Mononuclear cell (primary cell): ENCODE measurements around the gene ME3. TPM values are rescaled to one million over a fixed set of nuclear protein-coding genes. Genes with fewer than 3 reads are reported as not detected.
"Not testable (repeated sequence)": the region's sequence is repeated elsewhere in the genome, so short reads cannot be mapped to it uniquely, and the experiment has no call there.

Experiments used
- H3K27me3 ChIP-seq: 2 replicates; pipeline ENCODE4 v1.6.0; 2011; ENCODE audit warnings: low read length, control low read depth; ENCODE audit not compliant: insufficient read depth
- H3K4me1 ChIP-seq: 2 replicates; pipeline ENCODE4 v1.5.1; 2011; ENCODE audit warnings: mild to moderate bottlenecking, low read length, control low read depth; ENCODE audit not compliant: insufficient read depth
- H3K4me3 ChIP-seq: 2 replicates; pipeline ENCODE4 v1.5.1; 2011; ENCODE audit warnings: mild to moderate bottlenecking, low read length, moderate library complexity
- H3K9me3 ChIP-seq: 2 replicates; pipeline ENCODE4 v1.5.1; 2011; ENCODE audit warnings: low read depth, mild to moderate bottlenecking, control low read depth, low read length
- total RNA-seq: library from RNA; depleted of rRNA; stranded (reverse); fragments of >200 nt; gene quantifications from one replicate; pipeline ENCODE4 v1.2.3, GENCODE V29; 2012

Gene ME3
- total RNA-seq, 1 donor = 4.2 TPM

DNA sequence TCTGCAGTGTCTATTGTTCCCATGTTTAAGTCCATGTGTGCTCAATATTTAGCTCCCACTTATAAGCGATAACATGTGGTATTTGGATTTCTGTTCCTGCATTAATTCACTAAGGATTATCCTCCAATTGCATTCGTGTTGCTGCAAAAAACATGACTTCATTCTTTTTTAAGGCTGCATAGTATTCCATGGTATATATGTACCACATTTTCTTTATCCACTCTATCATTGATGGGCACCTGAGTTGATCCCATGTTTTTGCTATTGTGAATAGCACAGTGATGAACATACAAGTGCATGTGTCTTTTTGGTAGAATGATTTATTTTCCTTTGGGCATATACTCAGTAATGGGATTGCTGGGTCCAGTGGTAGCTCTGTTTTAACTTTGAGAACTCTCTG, 109.6 kb downstream of the ME3 start:
- H3K27me3 ChIP-seq, H3K4me1 ChIP-seq, H3K9me3 ChIP-seq, H3K4me3 ChIP-seq: not testable (repeated sequence)

DNA sequence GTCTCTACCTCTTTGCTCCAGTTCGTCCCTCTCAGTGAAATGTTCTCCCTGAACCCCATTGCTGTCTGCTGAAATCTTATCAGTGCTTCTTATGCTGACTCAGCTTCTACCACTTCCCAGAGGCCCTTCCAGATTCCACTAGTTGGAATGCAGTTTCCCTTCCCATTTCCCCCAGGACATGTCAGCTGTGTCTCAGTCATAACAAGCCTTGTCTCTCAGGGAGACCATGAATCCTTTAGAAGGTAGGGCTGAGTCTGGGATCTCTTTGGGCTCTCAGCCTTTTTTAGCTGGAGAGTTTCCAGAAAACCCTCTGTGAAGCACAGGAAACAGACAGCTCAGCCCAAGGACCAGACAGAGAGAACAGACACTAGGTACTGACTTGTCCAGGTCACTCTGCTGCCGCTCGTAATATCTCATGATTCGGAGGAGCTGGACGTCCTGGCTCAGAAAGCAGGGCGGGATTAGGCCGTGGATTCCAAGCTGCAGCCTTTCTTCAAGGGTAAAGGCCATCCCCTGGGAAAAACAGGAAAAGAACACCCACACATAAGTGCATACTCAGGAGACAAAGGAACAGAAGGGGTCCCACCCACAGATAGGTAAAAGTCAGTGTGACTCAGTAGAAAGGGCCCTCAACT, 113.0 kb downstream of the ME3 start:
- Histone ChIP-seq H3K9me3 (no peaks in the 10 kb centered on the region), H3K4me1 (no peaks in the 10 kb centered on the region), H3K27me3 (no peaks in the 10 kb centered on the region), H3K4me3 (no peak overlapping the region)

DNA sequence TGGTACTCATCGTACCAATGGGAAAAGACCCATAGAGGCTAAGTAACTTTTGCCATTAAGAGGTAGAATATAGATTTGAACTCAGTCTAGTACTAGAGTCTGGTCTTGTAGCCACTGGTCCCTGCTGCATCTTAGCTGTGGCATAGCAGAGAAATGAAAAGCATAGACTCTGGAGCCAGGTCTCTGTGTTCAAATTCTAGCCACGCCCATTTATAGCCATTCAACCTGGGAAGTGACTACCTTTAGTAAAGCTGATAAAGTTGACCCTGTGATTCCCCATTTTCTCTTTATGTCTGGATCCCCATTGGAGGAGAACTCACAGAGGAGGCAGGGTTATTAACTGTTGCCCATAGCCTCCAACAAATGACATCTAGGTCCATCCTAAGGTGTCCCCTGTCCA, 113.6 kb downstream of the ME3 start:
- Histone ChIP-seq H3K4me1 (no peaks in the 10 kb centered on the region), H3K27me3 (no peaks in the 10 kb centered on the region), H3K4me3 (no peak overlapping the region), H3K9me3 (no peaks in the 10 kb centered on the region)

DNA sequence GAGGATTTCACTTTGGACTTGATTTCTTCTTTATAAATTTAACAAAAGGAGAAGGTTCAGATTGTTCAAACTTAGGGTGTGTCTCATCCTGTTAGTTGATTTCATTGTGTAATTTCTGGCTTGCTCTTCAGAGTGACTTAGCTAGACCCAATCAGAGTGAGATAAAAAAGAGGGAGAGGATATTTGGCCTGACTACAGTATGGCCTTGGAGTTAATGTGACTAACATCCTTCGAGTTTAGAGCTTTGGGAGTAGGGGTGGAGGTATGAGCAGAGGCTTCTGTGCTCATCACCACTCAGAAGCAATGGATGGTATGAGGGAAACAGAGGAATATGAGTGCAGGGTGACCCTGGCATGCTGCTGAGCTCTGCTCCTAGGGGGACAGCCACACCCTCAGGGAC, 114.2 kb downstream of the ME3 start:
- no peaks in the 10 kb centered on the region for H3K27me3 ChIP-seq
- H3K9me3 ChIP-seq = no peaks in the 10 kb centered on the region
- no peak overlapping the region for H3K4me3 ChIP-seq
- no peaks in the 10 kb centered on the region for H3K4me1 ChIP-seq

DNA sequence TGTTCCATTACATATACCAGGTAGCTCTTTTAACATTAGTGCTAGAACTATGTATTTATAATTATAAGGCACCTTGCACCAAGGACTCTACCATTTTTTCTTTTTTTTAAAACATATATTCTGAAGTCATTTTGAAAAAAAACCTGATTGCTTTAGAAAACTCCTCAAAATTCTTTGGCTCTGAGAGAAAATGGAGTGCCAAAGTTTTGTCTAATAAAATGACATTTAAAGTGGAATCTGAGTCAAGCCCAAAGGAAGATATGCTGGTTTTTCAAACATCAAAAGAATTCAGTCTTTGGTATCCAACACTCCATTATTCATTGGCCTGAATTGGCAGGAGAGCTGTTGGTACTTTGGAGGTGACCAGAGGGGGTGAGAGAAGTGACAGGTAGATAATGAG, 116.5 kb downstream of the ME3 start:
- no peaks in the 10 kb centered on the region for H3K27me3 ChIP-seq
- H3K4me1 ChIP-seq = no peaks in the 10 kb centered on the region
- no peaks in the 10 kb centered on the region for H3K9me3 ChIP-seq
- no peak overlapping the region for H3K4me3 ChIP-seq

DNA sequence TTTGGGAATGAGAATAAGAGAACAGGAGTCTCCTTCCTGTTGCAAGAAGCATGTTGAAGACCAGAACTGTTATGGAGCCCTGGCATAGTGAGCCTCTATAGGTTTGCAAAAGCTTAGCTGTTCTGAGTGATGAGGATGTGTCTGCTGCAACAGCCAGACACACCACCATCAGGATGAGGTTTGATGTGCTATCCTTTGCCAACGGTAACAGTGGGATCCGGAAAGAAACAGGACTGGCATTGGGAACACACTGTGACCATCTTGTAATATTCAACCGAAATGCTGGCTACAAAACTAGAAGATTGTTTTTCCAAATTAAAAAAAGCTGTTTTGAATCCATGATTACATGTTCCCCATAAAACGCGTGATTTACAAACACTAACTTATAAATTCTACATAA, 117.0 kb downstream of the ME3 start:
- Histone ChIP-seq H3K4me1 (no peaks in the 10 kb centered on the region), H3K4me3 (no peak overlapping the region), H3K9me3 (no peaks in the 10 kb centered on the region), H3K27me3 (no peaks in the 10 kb centered on the region)

DNA sequence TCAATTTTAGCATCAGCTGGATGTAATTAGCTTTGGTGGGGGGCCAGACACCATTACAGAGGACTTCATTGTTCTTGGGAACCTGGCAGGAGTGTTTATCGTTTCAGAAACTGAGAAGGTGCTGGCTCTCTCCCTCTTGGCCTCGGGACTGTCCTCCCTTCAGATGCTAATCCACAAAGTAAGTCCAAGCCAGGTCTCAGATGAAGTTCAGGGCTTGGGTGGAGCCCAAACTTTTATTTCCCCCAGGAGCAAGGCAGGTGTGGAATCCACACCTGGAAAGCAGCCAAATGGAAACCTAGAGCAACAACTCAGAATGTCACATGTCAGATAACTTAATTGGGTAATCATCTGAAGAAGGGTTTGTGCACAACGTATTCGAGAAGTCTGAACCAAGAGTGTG, 119.2 kb downstream of the ME3 start:
- Histone ChIP-seq H3K4me3 (no peak overlapping the region), H3K9me3 (no peaks in the 10 kb centered on the region), H3K4me1 (no peaks in the 10 kb centered on the region), H3K27me3 (no peaks in the 10 kb centered on the region)

DNA sequence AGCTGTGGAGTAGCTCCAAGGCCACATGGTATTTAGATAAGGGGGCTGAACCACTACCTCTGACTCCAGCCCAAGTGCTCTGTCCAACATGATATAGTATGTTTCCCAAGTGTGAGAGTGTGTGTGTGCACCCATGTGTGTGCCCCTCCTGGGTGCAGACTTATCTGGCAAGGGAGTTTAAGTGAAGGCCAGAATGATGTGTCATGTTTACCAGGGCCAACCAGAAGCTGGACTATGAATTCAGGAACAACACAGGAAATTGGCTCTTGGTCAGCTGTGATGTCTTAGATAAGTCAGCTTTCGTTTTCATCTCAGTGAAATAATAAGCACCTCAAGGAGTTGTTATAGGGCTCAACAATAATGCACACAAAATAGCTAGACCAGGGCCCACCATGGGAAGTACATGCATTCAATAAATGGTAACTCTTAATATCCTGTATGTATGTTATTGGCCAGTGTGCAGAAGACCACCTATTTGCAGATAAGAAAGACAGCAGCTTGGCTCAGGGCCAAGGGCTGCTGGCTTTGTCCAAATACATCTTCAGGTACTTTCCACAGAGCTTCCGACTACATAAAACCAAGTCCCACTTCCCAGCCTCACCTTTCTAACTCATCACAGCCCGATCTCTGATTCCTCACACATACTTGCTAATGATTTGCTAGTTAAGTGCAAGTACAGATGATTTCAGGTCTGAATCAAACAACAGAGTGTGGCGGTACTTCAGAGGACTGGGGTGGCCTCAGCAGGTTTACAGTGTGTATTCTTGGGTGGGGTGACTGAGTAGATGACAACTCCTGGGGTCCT, 120.9 kb downstream of the ME3 start:
- H3K27me3 ChIP-seq = no peaks in the 10 kb centered on the region
- H3K9me3 ChIP-seq = no peaks in the 10 kb centered on the region
- H3K4me1 ChIP-seq = no peaks in the 10 kb centered on the region
- H3K4me3 ChIP-seq = no peak overlapping the region

DNA sequence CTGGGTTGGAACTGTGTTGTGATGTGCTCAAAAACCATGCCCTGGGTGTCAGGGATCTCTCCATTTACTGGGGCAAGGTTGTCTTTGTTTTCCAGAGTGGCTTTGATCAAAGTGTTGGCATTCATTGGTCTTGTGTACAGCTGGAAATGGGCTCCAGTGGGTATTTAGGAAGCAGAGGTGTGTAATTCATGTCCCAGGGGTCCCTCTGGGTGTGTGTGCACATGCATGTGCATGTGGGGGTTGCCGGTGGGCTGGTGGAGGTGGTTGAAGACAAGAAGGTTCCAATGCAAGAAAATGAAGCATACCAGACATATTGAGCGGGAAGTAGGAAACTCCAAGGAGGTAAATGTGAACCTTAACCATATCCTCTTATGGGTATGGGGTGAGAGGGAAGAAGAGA, 121.7 kb downstream of the ME3 start:
- Histone ChIP-seq H3K4me3 (no peak overlapping the region), H3K9me3 (no peaks in the 10 kb centered on the region), H3K4me1 (no peaks in the 10 kb centered on the region), H3K27me3 (no peaks in the 10 kb centered on the region)

DNA sequence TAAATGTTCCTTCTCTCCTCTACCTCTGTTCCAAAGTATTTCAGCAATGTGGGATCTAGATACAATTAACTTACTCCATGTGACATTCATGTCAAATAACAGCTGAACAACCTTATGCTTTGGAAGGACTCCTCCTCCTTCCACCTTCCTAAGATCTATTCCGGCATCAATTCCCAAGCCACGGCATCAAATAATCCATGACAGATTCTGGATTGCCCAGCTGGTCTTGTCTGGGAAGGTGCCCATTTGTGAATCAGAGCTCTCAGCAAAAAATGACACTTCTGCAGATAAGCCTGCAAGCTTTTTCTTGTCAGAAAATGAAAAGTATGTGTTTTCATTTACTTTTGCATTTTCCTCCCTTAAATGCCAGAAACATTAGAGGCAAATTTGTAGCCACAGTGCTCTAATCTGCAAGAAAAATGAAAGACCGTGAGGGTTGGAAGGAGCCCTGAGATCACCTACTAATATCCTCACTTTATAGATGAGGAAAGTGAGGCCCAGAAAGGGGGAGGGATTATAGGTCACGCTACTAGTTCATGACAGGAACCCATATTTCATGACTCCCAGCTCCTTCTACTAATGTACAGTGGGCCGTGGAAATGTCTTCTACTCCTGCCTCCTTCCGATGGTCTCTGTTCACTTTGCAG, 124.0 kb downstream of the ME3 start:
- no peaks in the 10 kb centered on the region for H3K4me1 ChIP-seq
- no peak overlapping the region for H3K4me3 ChIP-seq
- H3K27me3 ChIP-seq = no peaks in the 10 kb centered on the region
- H3K9me3 ChIP-seq = no peaks in the 10 kb centered on the region

DNA sequence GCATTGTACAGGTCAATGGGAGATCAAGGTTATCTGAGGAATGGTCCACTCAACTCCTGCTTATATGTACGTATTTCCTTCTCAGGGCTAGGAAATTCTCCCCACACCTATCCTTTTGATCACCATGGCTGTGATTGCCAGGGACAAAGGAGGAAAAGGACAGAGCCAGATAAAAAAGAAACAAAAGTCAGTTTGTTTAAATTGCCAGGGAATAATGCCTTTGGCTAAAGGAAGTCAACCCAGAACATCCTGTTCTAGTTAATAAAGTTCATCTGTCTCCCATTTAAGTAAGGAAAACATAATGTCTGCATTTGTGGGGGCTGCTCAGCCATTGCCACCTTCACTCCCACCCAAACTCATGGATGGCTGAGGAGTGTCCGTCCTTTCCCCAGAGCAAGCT, 124.7 kb downstream of the ME3 start:
- Histone ChIP-seq H3K4me3 (no peak overlapping the region), H3K4me1 (no peaks in the 10 kb centered on the region), H3K9me3 (no peaks in the 10 kb centered on the region), H3K27me3 (no peaks in the 10 kb centered on the region)

DNA sequence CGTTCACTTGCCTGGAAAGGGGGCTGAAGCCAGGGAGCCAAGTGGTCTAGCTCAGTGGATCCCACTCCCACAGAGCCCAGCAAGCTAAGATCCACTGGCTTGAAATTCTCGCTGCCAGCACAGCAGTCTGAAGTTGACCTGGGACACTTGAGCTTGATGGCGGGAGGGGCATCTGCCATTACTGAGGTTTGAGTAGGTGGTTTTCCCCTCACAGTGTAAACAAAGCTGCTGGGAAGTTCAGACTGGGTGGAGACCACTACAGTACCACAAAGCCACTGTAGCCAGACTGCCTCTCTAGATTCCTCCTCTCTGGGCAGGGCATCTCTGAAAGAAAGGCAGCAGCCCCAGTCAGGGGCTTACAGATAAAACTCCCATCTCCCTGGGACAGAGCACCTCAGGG, 131.1 kb downstream of the ME3 start:
- not testable (repeated sequence) for H3K9me3 ChIP-seq, H3K4me1 ChIP-seq

DNA sequence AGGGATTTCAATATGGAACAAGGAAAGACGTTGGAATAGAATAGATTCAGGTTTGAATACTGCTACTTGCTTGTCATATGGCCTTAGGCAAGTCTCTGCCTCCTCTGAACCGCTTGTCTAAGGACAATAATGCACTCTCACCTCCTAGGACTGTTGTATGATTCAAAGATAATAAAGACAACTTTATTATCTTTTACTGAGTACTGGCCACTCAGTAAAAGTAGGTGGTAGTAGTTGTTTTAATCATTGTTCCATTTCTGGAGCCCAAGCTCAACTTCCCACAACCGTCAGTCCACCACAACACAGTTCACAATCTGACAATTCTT, 134.2 kb downstream of the ME3 start:
- no peak overlapping the region for H3K4me3 ChIP-seq
- H3K9me3 ChIP-seq = no peaks in the 10 kb centered on the region

More for the DNA sequence above, 131.1 kb downstream of the ME3 start:
- H3K4me3 ChIP-seq, H3K27me3 ChIP-seq: not testable (repeated sequence)

DNA sequence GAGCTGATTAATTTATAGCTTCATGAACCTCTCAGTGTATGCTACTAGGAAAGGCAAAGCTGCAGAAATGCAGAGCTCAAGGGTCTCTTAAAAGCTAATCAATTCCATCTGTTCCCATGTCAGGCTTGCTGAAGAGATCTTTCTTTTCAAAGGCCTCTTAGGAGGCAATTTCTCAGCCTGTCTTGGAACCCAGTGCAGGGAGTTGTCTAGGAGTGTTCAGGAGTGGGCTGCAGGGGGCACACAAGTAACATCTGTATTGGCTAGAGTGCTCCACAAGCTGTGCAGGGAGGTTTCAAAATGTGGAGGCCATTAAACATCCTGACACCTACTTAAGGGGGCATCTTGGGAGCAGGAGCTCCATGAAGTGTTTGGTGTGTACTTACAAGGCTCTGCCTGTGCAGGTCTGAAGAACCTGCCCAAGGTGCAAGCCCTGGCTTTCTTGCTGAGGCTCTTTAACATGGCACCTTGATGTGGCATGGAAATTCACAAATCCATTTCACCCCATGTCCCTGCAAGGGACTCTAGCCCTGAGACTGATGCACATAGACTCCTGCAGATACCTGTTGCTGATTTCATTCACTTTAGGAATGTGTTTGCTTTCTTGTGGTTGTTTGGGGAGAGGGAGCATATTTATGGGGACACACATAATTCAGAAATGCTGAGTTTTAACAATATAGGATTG, 134.7 kb downstream of the ME3 start:
- Histone ChIP-seq H3K9me3 (no peaks in the 10 kb centered on the region), H3K4me3 (no peak overlapping the region), H3K4me1 (no peaks in the 10 kb centered on the region), H3K27me3 (no peaks in the 10 kb centered on the region)

More for the DNA sequence above, 134.2 kb downstream of the ME3 start:
- no peaks in the 10 kb centered on the region for H3K27me3 ChIP-seq
- H3K4me1 ChIP-seq = no peaks in the 10 kb centered on the region

DNA sequence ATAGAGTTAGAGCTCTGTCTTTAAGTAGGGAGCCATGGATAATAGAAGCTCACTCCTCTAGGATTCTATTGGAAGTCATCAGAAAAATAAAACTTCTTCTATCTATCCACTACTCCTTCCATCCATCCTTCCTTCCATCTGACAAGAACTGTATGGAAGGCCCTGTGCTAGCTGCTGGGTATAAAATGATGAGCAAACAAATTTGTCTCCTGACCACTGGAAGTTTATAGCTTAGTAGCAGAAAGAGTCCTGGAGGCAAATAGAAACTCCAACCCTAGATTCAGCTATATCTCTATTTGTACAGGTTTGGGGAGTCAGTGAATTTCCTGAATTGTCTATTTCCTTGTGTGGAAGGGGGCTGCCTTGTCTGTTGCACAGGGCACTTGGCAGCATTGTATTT, 136.6 kb downstream of the ME3 start:
- no peaks in the 10 kb centered on the region for H3K9me3 ChIP-seq
- H3K27me3 ChIP-seq = no peaks in the 10 kb centered on the region
- H3K4me3 ChIP-seq = no peak overlapping the region
- no peaks in the 10 kb centered on the region for H3K4me1 ChIP-seq
